GM18498 (cell line): ENCODE results near the gene CPLANE1.

ENCODE experiments used
- ATAC-seq: cut with Tn5 transposase; IDR thresholded peaks from one replicate; pipeline ENCODE4 v1.9.1; 2021; ENCODE audit warnings: mild to moderate bottlenecking, moderate library complexity; ENCODE audit not compliant: unreplicated experiment

CPLANE1 gene

GRCh38 chr5:37071901-37072581, 177.1 kb downstream of the CPLANE1 start:
- no peak for ATAC-seq

GRCh38 chr5:37071487-37071886, 177.7 kb downstream of the CPLANE1 start:
- ATAC-seq: no peak

GRCh38 chr5:37064442-37064841, 184.7 kb downstream of the CPLANE1 start:
- ATAC-seq: no peak

- no peak for ATAC-seq
Measured at GRCh38 chr5:37063739-37064138, 185.4 kb downstream of the CPLANE1 start.

GRCh38 chr5:37060030-37060429, 189.1 kb downstream of the CPLANE1 start:
- ATAC-seq: no peak

GRCh38 chr5:37056762-37057161, 192.4 kb downstream of the CPLANE1 start:
- ATAC-seq: no peak
